ENCODE results near the gene QKI. TPM values are rescaled to one million over a fixed set of nuclear protein-coding genes. Genes with fewer than 3 reads are reported as not detected.
A peak's percentile ranks its signal among the peaks of the same experiment; 100 is the strongest.

Gene QKI
- total RNA-seq, 1 experiment from 2014 or later, result 176 TPM

DNA sequence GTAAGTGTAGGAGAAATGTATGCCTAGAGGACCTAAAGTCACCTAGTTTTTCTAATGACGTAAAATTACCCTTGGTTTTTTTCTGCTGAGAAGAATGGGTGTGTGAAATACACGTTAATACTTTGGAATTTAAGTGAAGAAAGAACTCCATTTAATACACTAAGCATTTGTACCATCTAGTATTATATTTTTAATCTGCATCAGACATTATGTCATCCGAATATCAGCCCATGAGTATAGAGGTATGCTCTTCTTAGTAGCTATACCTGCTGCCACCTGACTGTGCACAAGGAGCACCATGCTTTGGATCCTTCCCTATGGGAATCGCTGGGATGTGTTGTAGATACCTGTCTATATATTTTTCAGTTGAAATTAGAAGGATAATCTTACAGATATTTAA lies 106.4 kb downstream of the QKI start:
- H3K79me1 ChIP-seq (ENCODE audit: insufficient read depth, low read depth, low read length, poor library complexity, severe bottlenecking), result peaks cover 2% of the 10 kb centered on the region
- no peak overlapping the region for H3K4me3 Mint-ChIP-seq
- no peak overlapping the region for H3K27ac ChIP-seq (ENCODE audit: insufficient read length, low read depth, low read length)
- peaks cover 4 to 15% of the 10 kb centered on the region in 2 experiments for H3K4me1 Mint-ChIP-seq
- H2BK15ac ChIP-seq (ENCODE audit: low read depth, low read length), result no peak overlapping the region
- no peak overlapping the region for H2BK120ac ChIP-seq (ENCODE audit: low read depth, low read length, poor library complexity, severe bottlenecking)
- H2BK12ac ChIP-seq (ENCODE audit: insufficient read length, low read depth, low read length), result no peak overlapping the region
- H3K9me3 Mint-ChIP-seq, result no peaks in the 10 kb centered on the region
- 0 out of 7 replicates have a peak overlapping the region, but pooled peaks of 1 of the 3 experiments have one; percentile 27 for H3K27ac Mint-ChIP-seq
- no peaks in the 10 kb centered on the region for H3K23me2 ChIP-seq (ENCODE audit: insufficient read length, low read depth, low read length, poor library complexity, severe bottlenecking)
- no peak overlapping the region for H3K4ac ChIP-seq (ENCODE audit: low read depth, low read length)
- no peak overlapping the region for H4K91ac ChIP-seq (ENCODE audit: insufficient read length, low read depth, low read length)
- H3K36me3 Mint-ChIP-seq (ENCODE audit: insufficient read depth in 1 of 3, low read depth in 3 of 3), result peaks cover 0 to 2% (median 0%) of the 10 kb centered on the region in 3 experiments; a peak in 2 of 7 replicates
- no peak overlapping the region for H3K14ac ChIP-seq (ENCODE audit: insufficient read depth, low read length)
- H3K27me3 ChIP-seq (ENCODE audit: insufficient read depth, low read length), result no peaks in the 10 kb centered on the region
- no peak overlapping the region for H2BK20ac ChIP-seq (ENCODE audit: low read depth, low read length, poor library complexity, severe bottlenecking)
- H3K56ac ChIP-seq (ENCODE audit: insufficient read length, low read depth, low read length), result no peak overlapping the region
- H4K5ac ChIP-seq (ENCODE audit: insufficient read length, low read depth, low read length), result no peak overlapping the region
- no peak overlapping the region for H2BK5ac ChIP-seq (ENCODE audit: insufficient read length, low read length)
- H3K9me3 ChIP-seq (ENCODE audit: control insufficient read depth, low read depth, low read length), result no peaks in the 10 kb centered on the region
- H3K18ac ChIP-seq (ENCODE audit: insufficient read length, low read depth, low read length), result no peak overlapping the region
- no peaks in the 10 kb centered on the region for H3K27me3 Mint-ChIP-seq (ENCODE audit: low read depth)
- no peak overlapping the region for H3K4me2 ChIP-seq (ENCODE audit: insufficient read depth, insufficient read length, low read length)
- H3K23ac ChIP-seq (ENCODE audit: insufficient read length, low read depth, low read length), result no peak overlapping the region
- H3T11ph ChIP-seq (ENCODE audit: low read length), result no peak overlapping the region
- no peaks in the 10 kb centered on the region for H3K4me1 ChIP-seq (ENCODE audit: insufficient read depth, low read length)
- DNase-seq, result no peak
- H2AFZ ChIP-seq (ENCODE audit: low read length), result no peak overlapping the region
- H4K20me1 ChIP-seq (ENCODE audit: control insufficient read depth, insufficient read depth, insufficient read length), result no peaks in the 10 kb centered on the region
- H2AK5ac ChIP-seq (ENCODE audit: insufficient read length, low read length), result no peak overlapping the region
- no peak overlapping the region for H4K8ac ChIP-seq (replicated peaks; ENCODE audit: insufficient read length, low read depth, low read length)
- WGBS (ENCODE audit: extremely low coverage, insufficient read length, low lambda C conversion rate), result no CpG with 5 or more reads among the region's 4 CpGs
- no peaks in the 10 kb centered on the region for H3K79me2 ChIP-seq (ENCODE audit: insufficient read depth, low read length)
- TF ChIP-seq, protein P1, sequence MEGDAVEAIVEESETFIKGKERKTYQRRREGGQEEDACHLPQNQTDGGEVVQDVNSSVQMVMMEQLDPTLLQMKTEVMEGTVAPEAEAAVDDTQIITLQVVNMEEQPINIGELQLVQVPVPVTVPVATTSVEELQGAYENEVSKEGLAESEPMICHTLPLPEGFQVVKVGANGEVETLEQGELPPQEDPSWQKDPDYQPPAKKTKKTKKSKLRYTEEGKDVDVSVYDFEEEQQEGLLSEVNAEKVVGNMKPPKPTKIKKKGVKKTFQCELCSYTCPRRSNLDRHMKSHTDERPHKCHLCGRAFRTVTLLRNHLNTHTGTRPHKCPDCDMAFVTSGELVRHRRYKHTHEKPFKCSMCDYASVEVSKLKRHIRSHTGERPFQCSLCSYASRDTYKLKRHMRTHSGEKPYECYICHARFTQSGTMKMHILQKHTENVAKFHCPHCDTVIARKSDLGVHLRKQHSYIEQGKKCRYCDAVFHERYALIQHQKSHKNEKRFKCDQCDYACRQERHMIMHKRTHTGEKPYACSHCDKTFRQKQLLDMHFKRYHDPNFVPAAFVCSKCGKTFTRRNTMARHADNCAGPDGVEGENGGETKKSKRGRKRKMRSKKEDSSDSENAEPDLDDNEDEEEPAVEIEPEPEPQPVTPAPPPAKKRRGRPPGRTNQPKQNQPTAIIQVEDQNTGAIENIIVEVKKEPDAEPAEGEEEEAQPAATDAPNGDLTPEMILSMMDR (conservative IDR thresholded peaks at IDR 0.05), result no peak
- H3K9ac ChIP-seq (ENCODE audit: extremely low read depth, insufficient read length, low read length), result no peak overlapping the region
